Measurements from ENCODE around the gene RIBC2.

RIBC2 gene

DNA sequence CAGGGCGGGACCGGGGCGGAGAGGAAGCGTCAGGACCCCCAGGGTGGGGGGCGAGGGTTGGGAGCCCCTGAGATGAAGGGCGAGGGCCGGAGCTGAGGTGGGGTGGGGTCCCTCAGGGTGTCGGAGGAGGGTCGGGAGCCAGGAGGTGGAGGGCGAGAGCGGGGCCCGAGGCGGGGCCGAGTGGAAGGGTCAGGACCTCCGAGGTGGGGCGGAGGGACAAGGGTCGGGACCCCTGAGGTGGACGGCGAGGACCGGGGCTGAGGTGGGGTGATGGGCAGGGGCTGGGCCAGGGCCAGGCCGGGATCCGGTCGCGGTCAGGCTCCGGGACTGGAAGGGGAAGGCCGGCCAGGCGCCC is 503 bp upstream of the RIBC2 start:
- TF ChIP-seq, protein P1, sequence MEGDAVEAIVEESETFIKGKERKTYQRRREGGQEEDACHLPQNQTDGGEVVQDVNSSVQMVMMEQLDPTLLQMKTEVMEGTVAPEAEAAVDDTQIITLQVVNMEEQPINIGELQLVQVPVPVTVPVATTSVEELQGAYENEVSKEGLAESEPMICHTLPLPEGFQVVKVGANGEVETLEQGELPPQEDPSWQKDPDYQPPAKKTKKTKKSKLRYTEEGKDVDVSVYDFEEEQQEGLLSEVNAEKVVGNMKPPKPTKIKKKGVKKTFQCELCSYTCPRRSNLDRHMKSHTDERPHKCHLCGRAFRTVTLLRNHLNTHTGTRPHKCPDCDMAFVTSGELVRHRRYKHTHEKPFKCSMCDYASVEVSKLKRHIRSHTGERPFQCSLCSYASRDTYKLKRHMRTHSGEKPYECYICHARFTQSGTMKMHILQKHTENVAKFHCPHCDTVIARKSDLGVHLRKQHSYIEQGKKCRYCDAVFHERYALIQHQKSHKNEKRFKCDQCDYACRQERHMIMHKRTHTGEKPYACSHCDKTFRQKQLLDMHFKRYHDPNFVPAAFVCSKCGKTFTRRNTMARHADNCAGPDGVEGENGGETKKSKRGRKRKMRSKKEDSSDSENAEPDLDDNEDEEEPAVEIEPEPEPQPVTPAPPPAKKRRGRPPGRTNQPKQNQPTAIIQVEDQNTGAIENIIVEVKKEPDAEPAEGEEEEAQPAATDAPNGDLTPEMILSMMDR (IDR thresholded peaks at IDR 0.05; ENCODE audit: low read length), result no peak
- TF ChIP-seq EZH2 (optimal IDR thresholded peaks at IDR 0.05; ENCODE audit: low read depth, low read length), result no peak
- no peak for TF ChIP-seq EZH2phosphoT487 (IDR thresholded peaks at IDR 0.05; ENCODE audit: low read length)
- no peak for DNase-seq
- H3K79me2 ChIP-seq (ENCODE audit: low read length), result no peaks in the 10 kb centered on the region
- H4K20me1 ChIP-seq (ENCODE audit: insufficient read depth, low read length), result no peaks in the 10 kb centered on the region
- H3K9me2 ChIP-seq (replicated peaks; ENCODE audit: insufficient read depth, low read length), result no peaks in the 10 kb centered on the region
- H3K4me2 ChIP-seq (ENCODE audit: low read depth, low read length), result peak overlapping the region; percentile 71
- peak overlapping the region; percentile 68; the same call in 1 of the 2 replicates for H3K4me3 ChIP-seq (ENCODE audit: low read length)
- peak overlapping the region; percentile 92; the same call in 1 of the 2 replicates for H3K9ac ChIP-seq (ENCODE audit: low read length)
- H3K4me1 ChIP-seq (ENCODE audit: low read length), result 0 out of 2 replicates have a peak, but pooled peaks cover 5% of the 10 kb centered on the region
- no peaks in the 10 kb centered on the region for H3K27me3 ChIP-seq (replicated peaks; ENCODE audit: insufficient read depth, low read length)
- no peaks in the 10 kb centered on the region for H3K36me3 ChIP-seq (replicated peaks; ENCODE audit: insufficient read depth, low read length)
- H3K27ac ChIP-seq (ENCODE audit: low read length), result no peak overlapping the region
- no peaks in the 10 kb centered on the region for H3F3A ChIP-seq (ENCODE audit: insufficient read depth, low read length)
- no peaks in the 10 kb centered on the region for H3K9me3 ChIP-seq (replicated peaks; ENCODE audit: insufficient read depth, low read length)
- peak overlapping the region; percentile 80 for H2AFZ ChIP-seq (ENCODE audit: low read length)

DNA sequence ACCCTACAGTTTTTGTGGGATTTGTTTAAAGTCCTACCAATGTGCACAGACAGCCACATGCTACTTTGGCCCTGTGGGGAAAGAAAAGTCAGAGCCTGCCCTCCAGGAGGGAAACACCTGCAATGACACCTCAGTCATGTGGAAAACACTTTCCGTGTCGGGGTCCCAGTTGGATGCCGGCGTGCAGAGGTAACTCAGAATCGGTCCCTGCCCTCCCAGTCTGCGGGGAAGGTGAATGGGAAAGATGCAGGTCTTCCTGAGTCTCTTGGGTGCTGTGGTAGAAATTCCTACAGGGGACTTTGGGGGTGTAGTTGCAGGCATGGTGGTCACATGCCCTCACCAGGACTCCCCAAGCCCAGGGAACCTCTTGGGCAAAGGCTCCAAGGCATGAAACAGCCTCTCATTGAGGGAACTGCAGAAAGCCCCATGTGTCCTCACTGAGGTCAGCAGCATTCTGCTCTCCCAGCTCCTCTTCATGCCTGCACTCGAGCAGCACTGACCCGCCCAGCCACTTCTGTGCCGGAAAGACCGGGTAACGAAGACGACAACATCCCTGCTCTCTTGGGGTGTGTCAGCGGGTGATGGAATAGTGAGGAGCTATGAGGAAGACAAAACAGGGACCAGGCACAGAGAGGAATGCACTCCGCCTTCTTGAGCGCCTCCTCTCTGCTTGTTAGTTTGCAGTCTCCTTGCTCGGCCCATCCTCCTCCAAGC is 4.7 kb downstream of the RIBC2 start:
- no peaks in the 10 kb centered on the region for H3K36me3 ChIP-seq (replicated peaks; ENCODE audit: insufficient read depth, low read length)
- TF ChIP-seq EZH2phosphoT487 (IDR thresholded peaks at IDR 0.05; ENCODE audit: low read length) (no peak), EZH2 (optimal IDR thresholded peaks at IDR 0.05; ENCODE audit: low read depth, low read length) (no peak)
- TF ChIP-seq, protein P1 (IDR thresholded peaks at IDR 0.05; ENCODE audit: low read length), result no peak
- no peak overlapping the region for H3K27ac ChIP-seq (ENCODE audit: low read length)
- no peak for DNase-seq
- H3K9me3 ChIP-seq (replicated peaks; ENCODE audit: insufficient read depth, low read length), result no peaks in the 10 kb centered on the region
- no peaks in the 10 kb centered on the region for H4K20me1 ChIP-seq (ENCODE audit: insufficient read depth, low read length)
- H2AFZ ChIP-seq (ENCODE audit: low read length), result no peak overlapping the region
- no peaks in the 10 kb centered on the region for H3K79me2 ChIP-seq (ENCODE audit: low read length)
- no peaks in the 10 kb centered on the region for H3K27me3 ChIP-seq (replicated peaks; ENCODE audit: insufficient read depth, low read length)
- no peaks in the 10 kb centered on the region for H3K9me2 ChIP-seq (replicated peaks; ENCODE audit: insufficient read depth, low read length)
- H3K9ac ChIP-seq (ENCODE audit: low read length), result no peak overlapping the region
- H3K4me1 ChIP-seq (ENCODE audit: low read length), result 0 out of 2 replicates have a peak, but pooled peaks cover 2% of the 10 kb centered on the region
- no peaks in the 10 kb centered on the region for H3F3A ChIP-seq (ENCODE audit: insufficient read depth, low read length)
- no peak overlapping the region for H3K4me2 ChIP-seq (ENCODE audit: low read depth, low read length)
- H3K4me3 ChIP-seq (ENCODE audit: low read length), result no peak overlapping the region

DNA sequence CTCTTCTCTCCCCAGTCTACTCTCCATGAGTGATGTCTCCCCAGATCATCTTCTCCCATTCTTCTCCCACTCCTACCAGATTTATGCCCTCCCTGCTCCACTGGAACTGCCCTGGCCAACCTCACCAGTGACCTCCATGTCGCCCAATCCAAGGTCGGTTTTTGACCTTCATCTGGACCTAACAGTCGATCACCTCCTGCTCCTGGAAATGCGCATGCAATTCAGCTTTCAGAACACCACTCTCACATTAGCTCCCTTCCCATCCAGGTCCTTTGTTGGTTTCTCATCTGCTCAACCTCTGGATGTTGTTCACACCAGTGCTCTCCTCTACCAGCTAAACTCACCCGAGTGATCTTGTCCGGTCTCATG is 5.3 kb downstream of the RIBC2 start:
- H2AFZ ChIP-seq (ENCODE audit: low read length), result no peak overlapping the region
- H3K27ac ChIP-seq (ENCODE audit: low read length), result no peak overlapping the region
- H3F3A ChIP-seq (ENCODE audit: insufficient read depth, low read length), result no peaks in the 10 kb centered on the region
- no peaks in the 10 kb centered on the region for H3K79me2 ChIP-seq (ENCODE audit: low read length)
- TF ChIP-seq, protein P1 (IDR thresholded peaks at IDR 0.05; ENCODE audit: low read length), result no peak
- no peak for TF ChIP-seq EZH2 (optimal IDR thresholded peaks at IDR 0.05; ENCODE audit: low read depth, low read length)
- TF ChIP-seq EZH2phosphoT487 (IDR thresholded peaks at IDR 0.05; ENCODE audit: low read length), result no peak
- no peak overlapping the region for H3K4me3 ChIP-seq (ENCODE audit: low read length)
- H3K4me2 ChIP-seq (ENCODE audit: low read depth, low read length), result no peak overlapping the region
- H4K20me1 ChIP-seq (ENCODE audit: insufficient read depth, low read length), result no peaks in the 10 kb centered on the region
- H3K9me2 ChIP-seq (replicated peaks; ENCODE audit: insufficient read depth, low read length), result no peaks in the 10 kb centered on the region
- H3K4me1 ChIP-seq (ENCODE audit: low read length), result no peaks in the 10 kb centered on the region
- H3K36me3 ChIP-seq (replicated peaks; ENCODE audit: insufficient read depth, low read length), result no peaks in the 10 kb centered on the region
- H3K27me3 ChIP-seq (replicated peaks; ENCODE audit: insufficient read depth, low read length), result no peaks in the 10 kb centered on the region
- DNase-seq, result no peak
- H3K9ac ChIP-seq (ENCODE audit: low read length), result no peak overlapping the region
- no peaks in the 10 kb centered on the region for H3K9me3 ChIP-seq (replicated peaks; ENCODE audit: insufficient read depth, low read length)
